ENCODE measurements around the gene RUVBL2. TPM values are rescaled to one million over a fixed set of nuclear protein-coding genes. Genes with fewer than 3 reads are reported as not detected.

RUVBL2 gene
- polyA plus RNA-seq, 3 donors = 40.1 to 44.4 (median 41.9) TPM

DNA sequence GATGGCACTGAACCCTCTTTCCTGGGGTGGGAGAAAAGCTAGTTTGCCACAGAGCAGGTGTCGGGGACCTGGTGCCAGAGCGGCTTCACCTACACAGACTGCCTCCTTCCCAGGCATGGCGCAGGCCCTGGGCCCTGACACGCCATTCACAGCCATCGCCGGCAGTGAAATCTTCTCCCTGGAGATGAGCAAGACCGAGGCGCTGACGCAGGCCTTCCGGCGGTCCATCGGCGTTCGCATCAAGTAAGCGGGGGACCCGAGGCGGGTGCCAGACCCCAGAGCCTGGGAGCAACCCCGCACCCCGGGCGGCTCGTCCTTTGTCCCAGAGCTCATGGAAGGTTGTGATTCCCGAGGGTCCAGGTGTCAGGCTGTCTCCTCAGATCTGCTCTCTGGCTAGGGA, 13.2 kb downstream of the RUVBL2 start:
- intact Hi-C loops (cut with micrococcal nuclease) = no loop called here
- no peaks in the 10 kb centered on the region for H4K20me1 ChIP-seq (ENCODE audit: insufficient read depth, low read length)
- H3K79me2 ChIP-seq (ENCODE audit: insufficient read depth, low read length) = no peaks in the 10 kb centered on the region
- H3K9ac ChIP-seq (ENCODE audit: insufficient read depth, low read length, poor library complexity, severe bottlenecking) = no peak overlapping the region
- H3K27me3 ChIP-seq (ENCODE audit: control insufficient read depth in 2 of 2, insufficient read depth in 2 of 2, low read length in 2 of 2) = no peaks in the 10 kb centered on the region
- TF ChIP-seq, protein P1, sequence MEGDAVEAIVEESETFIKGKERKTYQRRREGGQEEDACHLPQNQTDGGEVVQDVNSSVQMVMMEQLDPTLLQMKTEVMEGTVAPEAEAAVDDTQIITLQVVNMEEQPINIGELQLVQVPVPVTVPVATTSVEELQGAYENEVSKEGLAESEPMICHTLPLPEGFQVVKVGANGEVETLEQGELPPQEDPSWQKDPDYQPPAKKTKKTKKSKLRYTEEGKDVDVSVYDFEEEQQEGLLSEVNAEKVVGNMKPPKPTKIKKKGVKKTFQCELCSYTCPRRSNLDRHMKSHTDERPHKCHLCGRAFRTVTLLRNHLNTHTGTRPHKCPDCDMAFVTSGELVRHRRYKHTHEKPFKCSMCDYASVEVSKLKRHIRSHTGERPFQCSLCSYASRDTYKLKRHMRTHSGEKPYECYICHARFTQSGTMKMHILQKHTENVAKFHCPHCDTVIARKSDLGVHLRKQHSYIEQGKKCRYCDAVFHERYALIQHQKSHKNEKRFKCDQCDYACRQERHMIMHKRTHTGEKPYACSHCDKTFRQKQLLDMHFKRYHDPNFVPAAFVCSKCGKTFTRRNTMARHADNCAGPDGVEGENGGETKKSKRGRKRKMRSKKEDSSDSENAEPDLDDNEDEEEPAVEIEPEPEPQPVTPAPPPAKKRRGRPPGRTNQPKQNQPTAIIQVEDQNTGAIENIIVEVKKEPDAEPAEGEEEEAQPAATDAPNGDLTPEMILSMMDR (IDR thresholded peaks at IDR 0.05) = no peak
- no peak overlapping the region for H3K4me3 ChIP-seq (replicated peaks in 1 of 3; ENCODE audit: low read depth in 2 of 3, low read length in 3 of 3)
- no peak for DNase-seq
- H3K4me2 ChIP-seq (replicated peaks; ENCODE audit: extremely low read depth, low read length, poor library complexity, severe bottlenecking) = no peak overlapping the region
- Mint-ChIP-seq H3K27ac (peak overlapping the region in 1 of 7 donors; percentile 64), H3K4me3 (no peak overlapping the region), H3K4me1 (no peaks in the 10 kb centered on the region), H3K27me3 (ENCODE audit: low read depth in 3 of 3) (peaks cover 0 to 2% (median 2%) of the 10 kb centered on the region in 3 donors), H3K9me3 (no peaks in the 10 kb centered on the region), H3K36me3 (peaks cover 58 to 88% of the 10 kb centered on the region in 2 donors)
- no peak overlapping the region for H2AFZ ChIP-seq (ENCODE audit: insufficient read depth, low read depth, low read length, poor library complexity, severe bottlenecking)
- peaks cover 61 to 78% of the 10 kb centered on the region in 2 donors for H3K36me3 ChIP-seq (replicated peaks in 1 of 2; ENCODE audit: control insufficient read depth in 1 of 2, insufficient read depth in 2 of 2, low read length in 2 of 2)
- no peaks in the 10 kb centered on the region for H3K9me3 ChIP-seq (replicated peaks in 1 of 2; ENCODE audit: control insufficient read depth in 1 of 2, insufficient read depth in 1 of 2, low read length in 2 of 2)
- no peak overlapping the region for H3K27ac ChIP-seq (ENCODE audit: low read depth in 1 of 2, low read length in 2 of 2)
- no peaks in the 10 kb centered on the region for H3K4me1 ChIP-seq (ENCODE audit: control insufficient read depth in 1 of 2, insufficient read depth in 2 of 2, low read length in 2 of 2)
- over 99% methylated on average over 18 of the region's 22 CpGs for WGBS (ENCODE audit: insufficient coverage)

DNA sequence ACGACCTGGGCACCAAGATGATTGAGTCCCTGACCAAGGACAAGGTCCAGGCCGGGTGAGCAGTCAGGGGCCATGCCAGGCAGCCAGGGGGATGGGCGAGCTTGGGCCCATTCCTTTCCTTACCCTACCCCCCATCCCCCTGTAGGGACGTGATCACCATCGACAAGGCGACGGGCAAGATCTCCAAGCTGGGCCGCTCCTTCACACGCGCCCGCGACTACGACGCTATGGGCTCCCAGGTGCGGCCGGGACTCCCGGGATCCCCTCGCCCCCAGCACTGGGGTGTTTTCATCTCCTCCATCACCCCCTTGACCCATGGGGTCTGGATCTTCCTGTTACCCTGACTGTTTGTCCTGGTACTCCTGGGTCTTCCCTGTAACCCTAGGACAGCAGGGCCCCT, 16.1 kb downstream of the RUVBL2 start:
- DNase-seq = no peak
- no peak overlapping the region for H3K4me3 ChIP-seq (replicated peaks in 1 of 3; ENCODE audit: low read depth in 2 of 3, low read length in 3 of 3)
- Mint-ChIP-seq H3K27me3 (ENCODE audit: low read depth in 3 of 3) (peaks cover 0 to 2% (median 0%) of the 10 kb centered on the region in 3 donors), H3K9me3 (no peaks in the 10 kb centered on the region), H3K27ac (peak overlapping the region in 2 of 7 donors; percentile 25 to 45), H3K4me1 (no peaks in the 10 kb centered on the region), H3K4me3 (no peak overlapping the region), H3K36me3 (peaks cover 54 to 89% of the 10 kb centered on the region in 2 donors)
- H3K4me2 ChIP-seq (replicated peaks; ENCODE audit: extremely low read depth, low read length, poor library complexity, severe bottlenecking) = no peak overlapping the region
- WGBS (ENCODE audit: insufficient coverage) = 93% methylated on average over 14 of the region's 18 CpGs
- H3K9me3 ChIP-seq (replicated peaks in 1 of 2; ENCODE audit: control insufficient read depth in 1 of 2, insufficient read depth in 1 of 2, low read length in 2 of 2) = no peaks in the 10 kb centered on the region
- intact Hi-C loops (cut with micrococcal nuclease) = no loop called here
- peaks cover 62 to 76% of the 10 kb centered on the region in 2 donors for H3K36me3 ChIP-seq (replicated peaks in 1 of 2; ENCODE audit: control insufficient read depth in 1 of 2, insufficient read depth in 2 of 2, low read length in 2 of 2)
- H2AFZ ChIP-seq (ENCODE audit: insufficient read depth, low read depth, low read length, poor library complexity, severe bottlenecking) = no peak overlapping the region
- no peaks in the 10 kb centered on the region for H3K4me1 ChIP-seq (ENCODE audit: control insufficient read depth in 1 of 2, insufficient read depth in 2 of 2, low read length in 2 of 2)
- no peak overlapping the region for H3K9ac ChIP-seq (ENCODE audit: insufficient read depth, low read length, poor library complexity, severe bottlenecking)
- no peaks in the 10 kb centered on the region for H3K79me2 ChIP-seq (ENCODE audit: insufficient read depth, low read length)
- H3K27me3 ChIP-seq (ENCODE audit: control insufficient read depth in 2 of 2, insufficient read depth in 2 of 2, low read length in 2 of 2) = no peaks in the 10 kb centered on the region
- TF ChIP-seq, protein P1 (IDR thresholded peaks at IDR 0.05) = no peak
- no peak overlapping the region for H3K27ac ChIP-seq (ENCODE audit: low read depth in 1 of 2, low read length in 2 of 2)
- no peaks in the 10 kb centered on the region for H4K20me1 ChIP-seq (ENCODE audit: insufficient read depth, low read length)
